ENCODE measurements around the gene ENHO.

Gene ENHO

GRCh38 chr9:34558919-34559623, 36.3 kb upstream of the ENHO start:
- peaks cover 13% of the 10 kb centered on the region for H3K27me3 Mint-ChIP-seq
- no peaks in the 10 kb centered on the region for H3K9me3 Mint-ChIP-seq
- no peak overlapping the region for H3K27ac Mint-ChIP-seq
- H3K4me1 Mint-ChIP-seq, result no peaks in the 10 kb centered on the region
- H3K36me3 Mint-ChIP-seq, result no peaks in the 10 kb centered on the region
- no peak overlapping the region for H3K4me3 Mint-ChIP-seq

GRCh38 chr9:34558364-34558763, 35.6 kb upstream of the ENHO start:
- Mint-ChIP-seq H3K27me3 (peaks cover 13% of the 10 kb centered on the region), H3K36me3 (no peaks in the 10 kb centered on the region)

GRCh38 chr9:34557426-34558321, 34.9 kb upstream of the ENHO start:
- Mint-ChIP-seq H3K9me3 (no peaks in the 10 kb centered on the region), H3K27me3 (peaks cover 13% of the 10 kb centered on the region), H3K4me3 (no peak overlapping the region), H3K27ac (no peak overlapping the region), H3K4me1 (no peaks in the 10 kb centered on the region), H3K36me3 (no peaks in the 10 kb centered on the region)

More at GRCh38 chr9:34558364-34558763, 35.6 kb upstream of the ENHO start:
- no peaks in the 10 kb centered on the region for H3K4me1 Mint-ChIP-seq
- no peak overlapping the region for H3K4me3 Mint-ChIP-seq
- H3K27ac Mint-ChIP-seq, result no peak overlapping the region
- no peaks in the 10 kb centered on the region for H3K9me3 Mint-ChIP-seq

GRCh38 chr9:34556949-34557348, 34.2 kb upstream of the ENHO start:
- Mint-ChIP-seq H3K9me3 (no peaks in the 10 kb centered on the region), H3K36me3 (no peaks in the 10 kb centered on the region), H3K27me3 (peaks cover 13% of the 10 kb centered on the region), H3K27ac (no peak overlapping the region), H3K4me1 (no peaks in the 10 kb centered on the region), H3K4me3 (no peak overlapping the region)

GRCh38 chr9:34555936-34556525, 33.2 kb upstream of the ENHO start:
- Mint-ChIP-seq H3K36me3 (no peaks in the 10 kb centered on the region), H3K27ac (no peak overlapping the region), H3K4me1 (no peaks in the 10 kb centered on the region), H3K27me3 (peaks cover 13% of the 10 kb centered on the region), H3K9me3 (no peaks in the 10 kb centered on the region), H3K4me3 (no peak overlapping the region)

- H3K4me1 Mint-ChIP-seq, result no peaks in the 10 kb centered on the region
- H3K9me3 Mint-ChIP-seq, result no peaks in the 10 kb centered on the region
- peaks cover 13% of the 10 kb centered on the region for H3K27me3 Mint-ChIP-seq
- no peaks in the 10 kb centered on the region for H3K36me3 Mint-ChIP-seq
- H3K27ac Mint-ChIP-seq, result no peak overlapping the region
- no peak overlapping the region for H3K4me3 Mint-ChIP-seq
Measured at GRCh38 chr9:34555500-34555899, 32.7 kb upstream of the ENHO start.

GRCh38 chr9:34555002-34555348, 32.2 kb upstream of the ENHO start:
- no peaks in the 10 kb centered on the region for H3K4me1 Mint-ChIP-seq
- H3K9me3 Mint-ChIP-seq, result no peaks in the 10 kb centered on the region
- H3K27me3 Mint-ChIP-seq, result peaks cover 9% of the 10 kb centered on the region
- H3K27ac Mint-ChIP-seq, result no peak overlapping the region
- H3K36me3 Mint-ChIP-seq, result no peaks in the 10 kb centered on the region
- no peak overlapping the region for H3K4me3 Mint-ChIP-seq

GRCh38 chr9:34554211-34555001, 31.6 kb upstream of the ENHO start:
- H3K4me3 Mint-ChIP-seq, result no peak overlapping the region
- no peak overlapping the region for H3K27ac Mint-ChIP-seq
- H3K9me3 Mint-ChIP-seq, result no peaks in the 10 kb centered on the region
- H3K27me3 Mint-ChIP-seq, result peaks cover 9% of the 10 kb centered on the region
- no peaks in the 10 kb centered on the region for H3K4me1 Mint-ChIP-seq
- no peaks in the 10 kb centered on the region for H3K36me3 Mint-ChIP-seq

GRCh38 chr9:34553511-34554021, 30.8 kb upstream of the ENHO start:
- no peak overlapping the region for H3K27ac Mint-ChIP-seq
- no peaks in the 10 kb centered on the region for H3K4me1 Mint-ChIP-seq
- no peak overlapping the region for H3K4me3 Mint-ChIP-seq
- H3K27me3 Mint-ChIP-seq, result peaks cover 6% of the 10 kb centered on the region
- no peaks in the 10 kb centered on the region for H3K36me3 Mint-ChIP-seq
- H3K9me3 Mint-ChIP-seq, result no peaks in the 10 kb centered on the region

GRCh38 chr9:34552986-34553385, 30.2 kb upstream of the ENHO start:
- H3K27me3 Mint-ChIP-seq, result peaks cover 6% of the 10 kb centered on the region
- H3K4me3 Mint-ChIP-seq, result no peak overlapping the region
- no peaks in the 10 kb centered on the region for H3K4me1 Mint-ChIP-seq
- no peaks in the 10 kb centered on the region for H3K36me3 Mint-ChIP-seq
- no peak overlapping the region for H3K27ac Mint-ChIP-seq
- no peaks in the 10 kb centered on the region for H3K9me3 Mint-ChIP-seq

- Mint-ChIP-seq H3K9me3 (no peaks in the 10 kb centered on the region), H3K36me3 (no peaks in the 10 kb centered on the region), H3K4me3 (no peak overlapping the region), H3K27me3 (peaks cover 7% of the 10 kb centered on the region), H3K27ac (no peak overlapping the region), H3K4me1 (no peaks in the 10 kb centered on the region)
Measured at GRCh38 chr9:34552606-34552981, 29.8 kb upstream of the ENHO start.

- Mint-ChIP-seq H3K36me3 (no peaks in the 10 kb centered on the region), H3K9me3 (no peaks in the 10 kb centered on the region), H3K4me3 (no peak overlapping the region), H3K27ac (no peak overlapping the region), H3K4me1 (no peaks in the 10 kb centered on the region), H3K27me3 (peaks cover 10% of the 10 kb centered on the region)
Measured at GRCh38 chr9:34551751-34552605, 29.2 kb upstream of the ENHO start.

- no peak overlapping the region for H3K27ac Mint-ChIP-seq
- no peaks in the 10 kb centered on the region for H3K36me3 Mint-ChIP-seq
- peaks cover 9% of the 10 kb centered on the region for H3K27me3 Mint-ChIP-seq
- H3K9me3 Mint-ChIP-seq, result no peaks in the 10 kb centered on the region
- H3K4me3 Mint-ChIP-seq, result no peak overlapping the region
- H3K4me1 Mint-ChIP-seq, result no peaks in the 10 kb centered on the region
Measured at GRCh38 chr9:34550681-34551270, 28.0 kb upstream of the ENHO start.

- Mint-ChIP-seq H3K4me1 (no peaks in the 10 kb centered on the region), H3K27ac (no peak overlapping the region), H3K27me3 (peaks cover 9% of the 10 kb centered on the region), H3K9me3 (no peaks in the 10 kb centered on the region), H3K36me3 (no peaks in the 10 kb centered on the region), H3K4me3 (no peak overlapping the region)
Measured at GRCh38 chr9:34550016-34550680, 27.4 kb upstream of the ENHO start.

Data from activated naive CD4-positive, alpha-beta T cell treated with anti-CD3 and anti-CD28 coated beads, Interleukin-2, amount 50 U/mL, for 24 hours (primary cell).